T47D (cell line): ENCODE results near the gene HSPA1A.
"Not testable (repeated sequence)": the region's sequence is repeated elsewhere in the genome, so short reads cannot be mapped to it uniquely, and the experiment has no call there.

Experiments used
- DNase-seq, 2 experiments: peaks; one replicate each; pipeline versions ENCODE4 v3.0.0 to v3.0.0-alpha.2; 2011 to 2012; ENCODE audit warnings: low read depth in 1 of 2, low spot score in 1 of 2
- JUND ChIP-seq: IDR thresholded peaks from 2 replicates; pipeline ENCODE4 v1.6.1; 2012; ENCODE audit warnings: low read depth
- in situ Hi-C: cut with HindIII; loops from 2 replicates; pipeline ENCODE4 v1.10.0; 2016; ENCODE audit warnings: low sequenced_read_pairs, low pct_unique_long_range_greater_than_20kb

Gene HSPA1A

GRCh38 chr6:31838968-31839367 is 23.6 kb downstream of the HSPA1A start:
- no peak for TF ChIP-seq JUND
- in situ Hi-C loops = no loop called here
- DNase-seq = no peak

GRCh38 chr6:31839779-31840126 is 24.4 kb downstream of the HSPA1A start:
- DNase-seq, in situ Hi-C loops: not testable (repeated sequence)

GRCh38 chr6:31842053-31842452 is 26.7 kb downstream of the HSPA1A start:
- in situ Hi-C loops = no loop called here
- TF ChIP-seq JUND = no peak
- DNase-seq = no peak

- in situ Hi-C loops = no loop called here
- no peak for TF ChIP-seq JUND
- DNase-seq = no peak
Observed at GRCh38 chr6:31844507-31844906, 29.2 kb downstream of the HSPA1A start.

- no peak for TF ChIP-seq JUND
- DNase-seq = no peak
- in situ Hi-C loops = no loop called here
Observed at GRCh38 chr6:31847276-31847978, 32.1 kb downstream of the HSPA1A start.

GRCh38 chr6:31850765-31851484 is 35.6 kb downstream of the HSPA1A start:
- DNase-seq = no peak
- no peak for TF ChIP-seq JUND
- in situ Hi-C loops = no loop called here

- in situ Hi-C loops = no loop called here
- no peak for DNase-seq
- TF ChIP-seq JUND = no peak
Observed at GRCh38 chr6:31851485-31851832, 36.1 kb downstream of the HSPA1A start.

GRCh38 chr6:31851980-31852718 is 36.8 kb downstream of the HSPA1A start:
- in situ Hi-C loops = not testable (repeated sequence)

GRCh38 chr6:31857774-31858173 is 42.4 kb downstream of the HSPA1A start:
- DNase-seq, in situ Hi-C loops: not testable (repeated sequence)

More at GRCh38 chr6:31851980-31852718, 36.8 kb downstream of the HSPA1A start:
- not testable (repeated sequence) for DNase-seq

- in situ Hi-C loops = no loop called here
- no peak for DNase-seq
- no peak for TF ChIP-seq JUND
Observed at GRCh38 chr6:31858707-31859106, 43.4 kb downstream of the HSPA1A start.

GRCh38 chr6:31859923-31860322 is 44.6 kb downstream of the HSPA1A start:
- no peak for DNase-seq
- in situ Hi-C loops = no loop called here
- TF ChIP-seq JUND = no peak

- TF ChIP-seq JUND = no peak
- in situ Hi-C loops = no loop called here
- DNase-seq = no peak
Observed at GRCh38 chr6:31860349-31860748, 45.0 kb downstream of the HSPA1A start.

- in situ Hi-C loops = no loop called here
- no peak for DNase-seq
- TF ChIP-seq JUND = no peak
Observed at GRCh38 chr6:31861150-31861549, 45.8 kb downstream of the HSPA1A start.
